Stimulated activated CD4-positive, alpha-beta T cell treated with anti-CD3 and anti-CD28 coated beads, Interleukin-4, amount 100 ng/mL, for 24 hours (primary cell): ENCODE measurements around the gene TRAPPC10.
"Not testable (repeated sequence)": the region's sequence is repeated elsewhere in the genome, so short reads cannot be mapped to it uniquely, and the experiment has no call there.

ENCODE experiments used
- DNase-seq: peaks from one replicate; pipeline ENCODE4 v3.0.0-alpha.2; 2020

TRAPPC10 gene

DNA sequence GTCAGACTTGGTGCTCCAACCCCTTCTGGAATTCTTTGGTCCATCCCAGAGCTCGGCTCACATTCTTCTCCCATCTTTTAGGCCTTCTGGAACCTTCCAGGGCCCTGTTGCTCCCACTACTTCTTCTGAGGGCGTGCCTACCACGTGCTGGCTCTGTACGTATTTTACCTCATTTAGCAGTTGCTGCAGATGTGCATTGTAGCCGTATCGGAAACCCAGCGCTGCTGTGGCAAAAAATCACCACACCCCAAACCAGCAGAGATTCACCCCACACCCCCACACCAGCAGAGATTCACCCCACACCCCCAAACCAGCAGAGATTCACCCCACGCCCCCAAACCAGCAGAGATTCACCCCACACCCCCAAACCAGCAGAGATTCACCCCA lies 143.9 kb downstream of the TRAPPC10 start:
- not testable (repeated sequence) for DNase-seq
